ENCODE measurements around the gene KCNAB1.

The KCNAB1 gene

GRCh38 chr3:156551746-156552145, 431.4 kb downstream of the KCNAB1 start:
- no peak overlapping the region for H3K4me3 ChIP-seq (ENCODE audit: low read depth, low read length)
- no peak for TF ChIP-seq CTCF (IDR thresholded peaks at IDR 0.05; ENCODE audit: borderline replicate concordance, insufficient read depth, low read depth, low read length)

GRCh38 chr3:156552973-156553372, 432.6 kb downstream of the KCNAB1 start:
- TF ChIP-seq CTCF (IDR thresholded peaks at IDR 0.05; ENCODE audit: borderline replicate concordance, insufficient read depth, low read depth, low read length): no peak
- no peak overlapping the region for H3K4me3 ChIP-seq (ENCODE audit: low read depth, low read length)

GRCh38 chr3:156553705-156554356, 433.5 kb downstream of the KCNAB1 start:
- TF ChIP-seq CTCF (IDR thresholded peaks at IDR 0.05; ENCODE audit: borderline replicate concordance, insufficient read depth, low read depth, low read length): no peak

GRCh38 chr3:156554515-156554841, 434.1 kb downstream of the KCNAB1 start:
- peak overlapping the region; percentile 84 for H3K4me3 ChIP-seq (ENCODE audit: low read depth, low read length)
- TF ChIP-seq CTCF (IDR thresholded peaks at IDR 0.05; ENCODE audit: borderline replicate concordance, insufficient read depth, low read depth, low read length): no peak

More at GRCh38 chr3:156553705-156554356, 433.5 kb downstream of the KCNAB1 start:
- H3K4me3 ChIP-seq (ENCODE audit: low read depth, low read length): peak overlapping the region; percentile 84

- H3K4me3 ChIP-seq (ENCODE audit: low read depth, low read length): peak within 1 kb of the TSS; percentile 84
- TF ChIP-seq CTCF (IDR thresholded peaks at IDR 0.05; ENCODE audit: borderline replicate concordance, insufficient read depth, low read depth, low read length): no peak
Measured at GRCh38 chr3:156554842-156555687, 434.7 kb downstream of the KCNAB1 start, which contains the start of gene SSR3. TSS of gene SSR3 (minus strand) at chr3:156555117. CDS start at chr3:156555089, 28 bp downstream.

- no peak for TF ChIP-seq CTCF (IDR thresholded peaks at IDR 0.05; ENCODE audit: borderline replicate concordance, insufficient read depth, low read depth, low read length)
- H3K4me3 ChIP-seq (ENCODE audit: low read depth, low read length): no peak overlapping the region
Measured at GRCh38 chr3:156558389-156558788, 438.0 kb downstream of the KCNAB1 start.

Measured in GM12875 (cell line).